ENCODE measurements around the gene ULBP1.

Gene ULBP1

GRCh38 chr6:149978610-149979009, 14.9 kb downstream of the ULBP1 start:
- ChIA-PET POLR2A (no interaction called here), CTCF (no interaction called here)
- DNase-seq (ENCODE audit: low read depth, low spot score): no peak
- TF ChIP-seq CTCF (IDR thresholded peaks at IDR 0.05; ENCODE audit: insufficient read depth, low read length, missing control alignments): no peak
- H3K4me3 ChIP-seq (ENCODE audit: low read depth, low read length): no peak overlapping the region

GRCh38 chr6:149979293-149979692, 15.6 kb downstream of the ULBP1 start:
- H3K4me3 ChIP-seq (ENCODE audit: low read depth, low read length): no peak overlapping the region
- no peak for TF ChIP-seq CTCF (IDR thresholded peaks at IDR 0.05; ENCODE audit: insufficient read depth, low read length, missing control alignments)
- CTCF ChIA-PET: no interaction called here
- DNase-seq (ENCODE audit: low read depth, low spot score): no peak
- POLR2A ChIA-PET: no interaction called here

DNA sequence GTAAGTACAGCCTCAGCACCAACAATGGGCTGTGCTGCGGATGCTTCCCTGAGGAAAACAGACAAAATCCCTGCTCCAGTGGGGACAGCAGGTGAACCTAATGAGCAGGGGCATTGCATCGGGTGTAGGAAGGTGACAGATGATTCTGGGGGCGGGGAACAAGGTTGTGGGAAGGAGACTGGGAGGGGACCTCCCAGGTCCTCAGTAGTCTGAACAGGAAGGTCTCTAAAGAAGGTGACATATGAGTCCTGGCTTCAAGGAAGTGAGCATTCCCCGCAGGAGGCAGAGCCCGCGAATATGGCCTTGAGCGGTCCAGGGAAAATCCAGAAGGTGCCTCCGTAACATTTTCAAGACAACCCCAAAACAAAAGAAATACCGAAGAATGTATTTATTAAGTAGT, 19.4 kb downstream of the ULBP1 start:
- ChIA-PET POLR2A (no interaction called here), CTCF (no interaction called here)
- no peak for DNase-seq (ENCODE audit: low read depth, low spot score)
- H3K4me3 ChIP-seq (ENCODE audit: low read depth, low read length): no peak overlapping the region
- no peak for TF ChIP-seq CTCF (IDR thresholded peaks at IDR 0.05; ENCODE audit: insufficient read depth, low read length, missing control alignments)

DNA sequence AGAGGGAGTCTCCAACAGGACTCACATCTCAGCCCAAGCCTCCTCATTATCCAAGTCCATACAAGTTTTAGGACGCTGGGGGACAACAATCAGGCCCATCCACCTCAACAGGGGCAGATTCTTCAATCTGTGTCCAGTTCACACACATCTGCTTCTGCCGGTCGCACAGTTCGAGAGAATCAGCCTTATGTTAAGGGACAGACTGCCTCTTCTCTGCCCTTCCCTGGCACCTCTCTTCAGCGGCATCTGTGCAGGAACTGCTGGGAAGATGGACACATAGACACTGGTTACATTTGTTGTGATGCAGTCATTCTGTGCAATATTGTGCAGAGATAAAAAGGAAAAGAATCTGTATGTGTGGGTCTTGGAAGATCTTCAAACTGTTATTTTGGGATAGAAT, 21.0 kb downstream of the ULBP1 start:
- ChIA-PET POLR2A (no interaction called here), CTCF (no interaction called here)
- TF ChIP-seq CTCF (IDR thresholded peaks at IDR 0.05; ENCODE audit: insufficient read depth, low read length, missing control alignments): no peak
- H3K4me3 ChIP-seq (ENCODE audit: low read depth, low read length): no peak overlapping the region
- DNase-seq (ENCODE audit: low read depth, low spot score): no peak

DNA sequence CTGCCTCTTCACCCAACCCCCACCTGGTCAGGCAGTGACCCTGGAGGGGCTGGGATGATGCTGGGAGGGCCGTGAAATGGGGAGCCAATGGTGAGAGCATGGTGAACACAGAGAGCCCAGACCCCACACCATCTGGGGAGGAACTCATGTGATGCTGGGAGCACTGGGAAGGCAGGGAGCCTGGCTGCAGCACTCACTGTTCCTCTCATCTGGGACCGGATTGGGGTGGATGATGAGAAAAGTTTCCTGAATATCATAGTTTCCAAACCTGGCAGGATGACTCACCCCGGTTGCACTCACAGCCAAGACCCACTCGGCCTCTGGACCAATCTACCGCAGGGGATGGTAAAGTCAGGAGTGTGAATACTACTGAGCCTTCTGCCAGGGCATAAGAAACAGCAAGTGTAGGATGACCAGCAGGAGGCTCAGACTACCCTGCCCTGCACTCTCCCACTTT, 21.8 kb downstream of the ULBP1 start:
- CTCF ChIA-PET: no interaction called here
- no peak for TF ChIP-seq CTCF (IDR thresholded peaks at IDR 0.05; ENCODE audit: insufficient read depth, low read length, missing control alignments)
- POLR2A ChIA-PET: no interaction called here
- no peak for DNase-seq (ENCODE audit: low read depth, low spot score)
- H3K4me3 ChIP-seq (ENCODE audit: low read depth, low read length): no peak overlapping the region

GRCh38 chr6:149987602-149988107, 23.9 kb downstream of the ULBP1 start:
- no peak for TF ChIP-seq CTCF (IDR thresholded peaks at IDR 0.05; ENCODE audit: insufficient read depth, low read length, missing control alignments)
- POLR2A ChIA-PET: no interaction called here
- CTCF ChIA-PET: no interaction called here
- DNase-seq (ENCODE audit: low read depth, low spot score): no peak
- H3K4me3 ChIP-seq (ENCODE audit: low read depth, low read length): no peak overlapping the region

Data from AG04449 (cell line).